AG09319 (cell line): Measurements from ENCODE around the gene THADA.

Experiments
- DNase-seq: peaks from one replicate; pipeline ENCODE4 v3.0.0-alpha.2; 2010; ENCODE audit warnings: low read depth; ENCODE audit errors: extremely low read depth
- CTCF ChIP-seq: IDR thresholded peaks from 2 replicates; pipeline ENCODE4 v1.5.1; 2011; ENCODE audit warnings: low read depth, mild to moderate bottlenecking, inconsistent platforms, low read length, moderate library complexity

THADA gene

DNA sequence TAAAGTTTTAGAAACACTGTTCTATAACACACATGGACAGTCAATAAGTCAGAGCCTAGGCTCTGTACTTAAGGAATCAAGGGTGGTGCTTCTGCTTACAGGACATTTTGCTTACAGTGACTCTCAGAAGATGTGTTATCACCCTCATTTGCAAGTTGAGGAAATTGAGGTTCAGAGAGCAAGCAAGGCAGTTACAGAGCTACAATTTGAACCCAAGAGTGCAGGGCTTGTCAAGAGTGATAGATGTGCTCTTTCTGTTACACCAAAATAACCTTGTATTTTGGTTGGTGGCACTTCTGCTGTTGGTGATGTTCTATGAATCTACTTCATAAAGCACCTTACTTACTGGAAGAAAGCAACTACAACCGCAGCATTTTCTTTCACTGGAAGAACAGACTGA, 170.2 kb downstream of the THADA start:
- TF ChIP-seq CTCF, result no peak
- DNase-seq, result no peak

- TF ChIP-seq CTCF, result no peak
- DNase-seq, result no peak
These were observed 171.3 kb downstream of the THADA start for GRCh38 chr2:43424262-43425207.

DNA sequence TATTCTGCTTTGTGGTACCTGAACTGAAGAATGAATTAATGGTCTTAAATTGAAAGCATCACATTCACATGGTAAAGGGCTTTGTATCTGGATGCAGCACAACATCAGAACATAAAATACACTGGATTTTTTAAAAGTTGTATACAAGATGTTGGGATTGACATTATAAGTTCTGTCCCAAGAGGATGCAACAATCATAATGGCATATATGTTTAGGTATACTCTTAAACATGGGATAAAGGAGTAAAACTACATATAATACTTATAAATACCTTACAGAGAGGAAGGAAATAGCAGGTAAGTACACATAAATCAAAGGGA, 171.9 kb downstream of the THADA start:
- DNase-seq, result no peak
- TF ChIP-seq CTCF, result no peak

DNA sequence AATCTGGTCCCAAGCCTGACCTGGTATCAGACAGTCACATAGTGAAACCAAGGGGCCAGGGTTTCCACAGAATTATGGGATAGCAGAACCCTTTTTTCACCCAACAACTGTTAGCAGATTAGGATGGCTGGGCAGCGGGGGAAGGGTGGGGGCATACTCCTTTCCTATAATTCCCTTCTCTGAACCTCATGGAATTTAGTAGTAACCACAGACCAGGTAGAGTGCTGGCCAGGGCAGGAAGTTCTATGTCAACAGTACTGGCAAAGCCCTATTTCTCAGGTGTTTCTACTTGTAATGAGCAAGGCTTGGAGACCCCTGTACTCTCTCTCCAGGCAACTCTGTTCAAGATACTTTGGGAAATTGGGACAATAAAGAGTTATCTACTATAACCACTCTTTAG, 174.6 kb downstream of the THADA start:
- DNase-seq, result no peak
- TF ChIP-seq CTCF, result no peak

DNA sequence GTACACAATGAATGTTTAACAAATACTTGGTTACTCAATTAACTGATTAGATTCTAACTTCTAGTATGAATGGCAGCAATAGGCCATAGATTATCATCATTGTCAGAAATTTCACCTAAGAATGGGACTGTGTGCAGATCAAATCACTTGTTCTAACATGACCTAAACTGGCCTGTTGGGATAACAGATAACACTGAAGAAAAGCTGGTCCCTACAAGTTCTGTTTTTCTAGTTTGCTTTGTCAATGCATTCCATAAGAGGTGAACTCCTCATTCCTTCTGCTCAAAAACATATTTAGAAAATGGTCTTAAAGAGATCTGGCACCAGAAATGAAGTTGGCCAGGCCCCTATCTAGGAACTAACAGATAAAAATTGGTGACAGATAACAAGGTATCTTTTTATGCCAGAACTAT, 175.4 kb downstream of the THADA start:
- no peak for TF ChIP-seq CTCF
- no peak for DNase-seq

DNA sequence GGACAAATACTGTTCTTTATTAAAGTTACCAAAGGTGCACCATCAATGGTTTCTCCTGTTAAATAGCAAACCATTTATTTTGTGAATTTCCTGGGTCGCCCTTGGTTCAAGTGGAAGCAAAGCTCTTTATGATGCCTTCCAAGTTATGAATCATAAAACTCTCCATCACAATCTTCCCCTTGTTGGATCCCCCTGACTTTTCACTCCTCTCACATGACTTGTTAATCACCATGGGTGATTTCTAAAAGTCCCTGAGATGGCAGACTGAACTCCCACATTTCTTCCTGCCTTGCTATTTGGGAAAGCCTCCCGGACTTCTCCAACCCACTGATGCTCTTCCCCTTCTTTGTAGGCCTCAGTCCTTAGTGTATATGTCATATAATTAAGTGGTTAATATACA, 176.0 kb downstream of the THADA start:
- TF ChIP-seq CTCF, result no peak
- DNase-seq, result no peak

- no peak for DNase-seq
- TF ChIP-seq CTCF, result no peak
These were observed 176.6 kb downstream of the THADA start for GRCh38 chr2:43419243-43419642.
